Lung (tissue), 12 donors: ENCODE results near the gene PARD3. TPM values are rescaled to one million over a fixed set of nuclear protein-coding genes. Genes with fewer than 3 reads are reported as not detected.

Source experiments
- ATAC-seq: fragments of 200-7000 bp; cut with Tn5 transposase; one replicate; pipeline ENCODE4 v1.9.1; 2020; ENCODE audit warnings: moderate number of reproducible peaks; ENCODE audit not compliant: insufficient read depth, low FRiP score
- DNase-seq, 3 donors: peaks; one replicate each; pipeline ENCODE4 v3.0.0-alpha.2; 2013 to 2017
- H3K27ac ChIP-seq, 2 donors: one replicate each; pipeline ENCODE4 v1.5.1; 2013; ENCODE audit warnings: mild to moderate bottlenecking in 2 of 2, moderate library complexity in 2 of 2, control low read depth in 1 of 2, inconsistent platforms in 1 of 2, low read depth in 1 of 2, low read length in 1 of 2
- H3K27me3 ChIP-seq, 3 donors: one replicate each; pipeline ENCODE4 v1.5.1; 2013; ENCODE audit warnings: low read length in 2 of 3; ENCODE audit not compliant: control insufficient read depth in 3 of 3, insufficient read depth in 3 of 3
- H3K36me3 ChIP-seq, 4 donors: one replicate each; pipeline ENCODE4 v1.5.1; 2013; ENCODE audit warnings: low read length in 4 of 4, mild to moderate bottlenecking in 1 of 4, moderate library complexity in 1 of 4; ENCODE audit not compliant: control insufficient read depth in 4 of 4, insufficient read depth in 4 of 4
- H3K4me1 ChIP-seq, 5 donors: one replicate each; pipeline ENCODE4 v1.5.1; 2013; ENCODE audit warnings: low read length in 5 of 5, mild to moderate bottlenecking in 2 of 5, moderate library complexity in 1 of 5; ENCODE audit not compliant: control insufficient read depth in 5 of 5, insufficient read depth in 5 of 5
- H3K4me3 ChIP-seq: one replicate; pipeline ENCODE4 v1.5.1; 2013; ENCODE audit warnings: mild to moderate bottlenecking, control low read depth, moderate library complexity
- H3K9ac ChIP-seq, 2 donors: one replicate each; pipeline ENCODE4 v1.5.1; 2013; ENCODE audit warnings: low read length in 2 of 2, control low read depth in 1 of 2; ENCODE audit not compliant: insufficient read depth in 1 of 2
- H3K9me3 ChIP-seq, 4 donors: one replicate each; pipeline ENCODE4 v1.5.1; 2013; ENCODE audit warnings: low read length in 3 of 4, mild to moderate bottlenecking in 1 of 4, moderate library complexity in 1 of 4; ENCODE audit not compliant: control insufficient read depth in 4 of 4, insufficient read depth in 3 of 4
- CTCF ChIP-seq: IDR thresholded peaks from 2 replicates; pipeline ENCODE4 v1.5.1; 2012; ENCODE audit warnings: mild to moderate bottlenecking; ENCODE audit errors: control extremely low read depth, extremely low read depth
- WGBS, 2 donors: extraction: QIAGEN DNeasy Blood & Tissue Kit; methylation state at CpG; one replicate each; pipeline ENCODE4 v1.1.7; 2013; 5-methylcytosine and 5-hydroxymethylcytosine counted together
- polyA plus RNA-seq, 2 donors: library from polyadenylated mRNA; stranded (reverse); fragments of 200-250 nt; gene quantifications; one replicate each; pipeline ENCODE4 v1.2.1, GENCODE V29; 2013
- total RNA-seq, 2 donors: library from RNA; depleted of rRNA in 1 of 2; stranded (reverse); fragments of >200 nt in 1 of 2; gene quantifications; one replicate each; pipeline ENCODE4 v1.2.1, GENCODE V29; 2014 to 2021
- donor health status: control.
- donor health status: control.
- donor health status: Bipolar disorder and iron deficiency.
- donor health status: healthy.
- donor health status: DM: yes; HTN: yes; CAD: no.

Gene PARD3
- total and polyA plus RNA-seq, 4 donors = 10.3 to 69.2 (median 27.6) TPM

- 0 to 1% methylated on average over 43 to 77 of the region's 77 CpGs for WGBS, 2 donors
Observed at GRCh38 chr10:34814223-34814912, 728 bp downstream of the PARD3 start.

GRCh38 chr10:34813626-34814222 lies 1.4 kb downstream of the PARD3 start:
- no peak for TF ChIP-seq CTCF
- no peak for ATAC-seq
- H3K27me3 ChIP-seq = no peaks in the 10 kb centered on the region

More at GRCh38 chr10:34814223-34814912, 728 bp downstream of the PARD3 start:
- peak; percentile 50 for ATAC-seq
- TF ChIP-seq CTCF = no peak
- no peaks in the 10 kb centered on the region for H3K36me3 ChIP-seq
- peaks cover 0 to 1% (median 0%) of the 10 kb centered on the region in 4 donors for H3K9me3 ChIP-seq
- H3K9ac ChIP-seq = peak overlapping the region in 1 of 2 donors; percentile 74
- DNase-seq = peak; percentile 67 to 78 (median 75)
- H3K4me1 ChIP-seq = peaks cover 2 to 34% (median 10%) of the 10 kb centered on the region in 5 donors
- H3K4me3 ChIP-seq = peak overlapping the region; percentile 87
- no peaks in the 10 kb centered on the region for H3K27me3 ChIP-seq
- peak overlapping the region; percentile 85 to 90 for H3K27ac ChIP-seq

GRCh38 chr10:34812771-34813170 lies 2.3 kb downstream of the PARD3 start:
- peaks cover 0 to 2% (median 0%) of the 10 kb centered on the region in 4 donors for H3K9me3 ChIP-seq
- H3K9ac ChIP-seq = no peak overlapping the region
- no peak overlapping the region for H3K4me3 ChIP-seq
- DNase-seq (no peak), ATAC-seq (no peak)
- H3K27me3 ChIP-seq = no peaks in the 10 kb centered on the region
- H3K36me3 ChIP-seq = no peaks in the 10 kb centered on the region
- H3K4me1 ChIP-seq = peaks cover 5 to 45% (median 13%) of the 10 kb centered on the region in 5 donors
- peak overlapping the region in 1 of 2 donors; percentile 15 for H3K27ac ChIP-seq
- TF ChIP-seq CTCF = no peak
- 80 to 81% methylated on average over 5 of the region's 5 CpGs for WGBS, 2 donors

More at GRCh38 chr10:34813626-34814222, 1.4 kb downstream of the PARD3 start:
- peaks cover 0 to 2% (median 0%) of the 10 kb centered on the region in 4 donors for H3K9me3 ChIP-seq
- 15 to 22% methylated on average over 17 to 19 of the region's 19 CpGs for WGBS, 2 donors
- peak overlapping the region; percentile 85 to 90 for H3K27ac ChIP-seq
- DNase-seq = peak in 2 of 3 donors; percentile 50 to 59
- H3K4me1 ChIP-seq = peaks cover 2 to 40% (median 13%) of the 10 kb centered on the region in 5 donors
- peak overlapping the region; percentile 87 for H3K4me3 ChIP-seq
- H3K36me3 ChIP-seq = no peaks in the 10 kb centered on the region
- peak overlapping the region; percentile 63 to 74 for H3K9ac ChIP-seq
